Activated CD8-positive, alpha-beta memory T cell treated with anti-CD3 and anti-CD28 coated beads for 4 hours (primary cell): ENCODE data around the gene FOXP1.
"Not testable (repeated sequence)": the region's sequence is repeated elsewhere in the genome, so short reads cannot be mapped to it uniquely, and the experiment has no call there.

ENCODE experiments used
- DNase-seq, 2 donors: peaks; one replicate each; pipeline ENCODE4 v3.0.0-alpha.2; 2020; ENCODE audit warnings: low read depth in 2 of 2

FOXP1 gene

DNA sequence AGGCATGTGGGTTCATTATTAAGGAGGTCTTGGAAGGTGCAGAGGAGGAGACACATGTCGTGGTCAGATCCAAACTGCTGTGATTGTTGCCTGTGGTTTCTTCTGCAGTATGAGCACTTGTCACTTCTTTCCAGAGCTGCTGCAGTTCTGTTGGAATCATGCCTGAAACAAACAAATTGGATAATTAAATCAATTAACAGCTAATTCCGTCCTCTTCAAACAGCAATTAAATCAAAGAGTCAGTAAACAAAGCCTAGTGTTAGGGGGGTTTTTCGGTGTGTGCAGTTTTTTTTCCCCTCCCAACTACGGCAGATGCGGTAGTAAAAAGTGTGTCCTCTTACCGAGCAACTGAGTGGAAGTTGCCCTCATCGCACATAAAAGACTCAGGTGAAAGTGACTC lies 542.2 kb downstream of the FOXP1 start:
- DNase-seq: no peak

DNA sequence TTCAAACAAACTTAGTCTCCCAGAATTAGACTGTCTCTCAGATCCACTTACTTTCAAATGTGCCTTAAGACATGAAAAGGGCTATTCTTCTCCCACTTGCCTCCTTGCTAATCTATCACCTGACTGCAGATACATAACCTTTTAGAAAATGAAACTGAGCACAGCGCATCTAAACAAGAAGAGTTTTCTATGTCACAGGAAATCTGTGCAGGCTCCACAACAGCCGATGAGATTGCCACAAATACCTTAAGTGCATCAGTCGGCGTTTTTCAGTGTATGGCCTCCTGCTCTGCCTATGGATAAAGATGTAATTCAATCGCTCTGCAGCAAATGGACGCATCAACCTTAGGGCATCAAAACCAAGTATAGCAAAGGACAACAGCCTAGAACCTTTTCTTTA lies 544.2 kb downstream of the FOXP1 start:
- DNase-seq: no peak

DNA sequence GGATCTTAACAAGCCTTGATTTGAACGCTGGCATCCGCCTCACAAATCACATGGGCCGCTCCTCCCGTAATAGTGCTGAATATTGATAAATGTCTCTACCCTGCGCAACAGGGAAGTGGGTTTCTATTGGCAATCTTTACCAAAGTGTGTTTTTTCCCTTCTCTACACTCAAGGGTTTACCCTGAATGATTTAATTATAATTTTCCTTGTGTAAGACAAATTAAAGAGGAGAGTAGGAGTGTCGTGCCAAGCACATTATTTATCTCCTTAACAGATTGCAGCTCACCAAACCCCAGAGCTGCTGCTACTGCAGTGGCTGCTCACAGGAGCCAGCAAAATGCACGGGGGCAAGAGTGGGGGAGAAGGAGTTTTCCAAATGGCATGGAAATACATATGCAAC lies 545.8 kb downstream of the FOXP1 start:
- DNase-seq: no peak

DNA sequence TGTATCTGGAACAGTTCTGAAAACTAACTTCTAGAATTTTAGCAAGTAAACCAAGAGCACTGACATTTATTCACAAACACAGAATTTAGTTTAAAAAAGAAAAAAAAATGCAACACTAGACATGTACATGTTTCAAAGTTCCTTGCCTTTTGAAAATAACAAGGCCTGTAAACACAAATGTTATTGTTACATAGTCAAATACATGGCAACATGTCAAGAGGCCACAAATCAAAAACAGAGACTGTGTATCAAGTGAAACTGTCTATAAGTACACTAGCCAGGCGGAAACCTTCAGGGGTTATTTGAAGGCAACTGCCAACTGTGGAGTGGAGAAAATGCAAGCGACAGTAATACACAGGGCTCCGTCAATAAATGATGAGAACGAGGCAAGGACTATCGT lies 547.6 kb downstream of the FOXP1 start:
- DNase-seq: no peak

- DNase-seq: no peak
These were observed 548.2 kb downstream of the FOXP1 start for GRCh38 chr3:71035314-71035713.

- DNase-seq: no peak
These were observed 549.8 kb downstream of the FOXP1 start for GRCh38 chr3:71033681-71034220.

GRCh38 chr3:71031914-71032521 lies 551.5 kb downstream of the FOXP1 start:
- no peak for DNase-seq

- DNase-seq: no peak
These were observed 552.3 kb downstream of the FOXP1 start for GRCh38 chr3:71031181-71031580.

DNA sequence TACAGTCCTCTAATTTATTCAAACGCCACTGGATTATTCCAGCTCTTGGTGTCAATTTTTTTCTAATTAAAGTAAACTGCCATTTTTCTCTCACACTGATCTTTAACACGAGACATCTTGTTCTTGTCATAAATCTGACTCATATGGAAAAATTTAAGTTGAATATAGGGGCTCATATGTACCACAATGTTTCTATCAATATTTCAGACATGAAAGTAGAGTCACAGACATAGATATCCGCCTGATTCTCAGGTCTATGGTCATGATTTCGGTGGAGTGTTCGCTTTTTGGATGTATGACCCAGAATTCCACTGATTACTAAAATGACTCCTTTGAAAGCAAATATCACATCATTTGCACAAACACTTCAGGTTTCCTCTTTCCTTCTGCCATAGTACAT lies 552.8 kb downstream of the FOXP1 start:
- DNase-seq: no peak

DNA sequence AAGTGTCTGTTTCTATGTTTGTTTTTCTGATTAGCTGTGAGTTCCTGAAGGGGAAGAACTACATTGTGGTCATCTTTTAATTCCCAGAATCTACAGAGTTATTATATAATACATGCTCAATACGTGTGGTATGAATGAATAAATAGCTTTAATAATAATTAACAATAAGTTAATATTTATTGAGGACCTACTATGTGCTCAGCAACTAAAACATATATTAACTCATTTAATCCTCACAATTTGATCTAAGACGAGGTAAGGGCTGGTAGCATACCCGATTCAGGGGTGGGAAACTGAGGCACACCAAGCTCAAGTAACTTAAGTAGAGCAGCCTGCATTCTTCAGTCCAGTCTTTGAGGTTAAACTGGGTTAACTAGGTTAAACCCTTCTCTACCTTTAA lies 553.8 kb downstream of the FOXP1 start:
- no peak for DNase-seq

- DNase-seq: no peak
These were observed 554.7 kb downstream of the FOXP1 start for GRCh38 chr3:71028802-71029201.

- DNase-seq: no peak
These were observed 555.3 kb downstream of the FOXP1 start for GRCh38 chr3:71028184-71028583.

DNA sequence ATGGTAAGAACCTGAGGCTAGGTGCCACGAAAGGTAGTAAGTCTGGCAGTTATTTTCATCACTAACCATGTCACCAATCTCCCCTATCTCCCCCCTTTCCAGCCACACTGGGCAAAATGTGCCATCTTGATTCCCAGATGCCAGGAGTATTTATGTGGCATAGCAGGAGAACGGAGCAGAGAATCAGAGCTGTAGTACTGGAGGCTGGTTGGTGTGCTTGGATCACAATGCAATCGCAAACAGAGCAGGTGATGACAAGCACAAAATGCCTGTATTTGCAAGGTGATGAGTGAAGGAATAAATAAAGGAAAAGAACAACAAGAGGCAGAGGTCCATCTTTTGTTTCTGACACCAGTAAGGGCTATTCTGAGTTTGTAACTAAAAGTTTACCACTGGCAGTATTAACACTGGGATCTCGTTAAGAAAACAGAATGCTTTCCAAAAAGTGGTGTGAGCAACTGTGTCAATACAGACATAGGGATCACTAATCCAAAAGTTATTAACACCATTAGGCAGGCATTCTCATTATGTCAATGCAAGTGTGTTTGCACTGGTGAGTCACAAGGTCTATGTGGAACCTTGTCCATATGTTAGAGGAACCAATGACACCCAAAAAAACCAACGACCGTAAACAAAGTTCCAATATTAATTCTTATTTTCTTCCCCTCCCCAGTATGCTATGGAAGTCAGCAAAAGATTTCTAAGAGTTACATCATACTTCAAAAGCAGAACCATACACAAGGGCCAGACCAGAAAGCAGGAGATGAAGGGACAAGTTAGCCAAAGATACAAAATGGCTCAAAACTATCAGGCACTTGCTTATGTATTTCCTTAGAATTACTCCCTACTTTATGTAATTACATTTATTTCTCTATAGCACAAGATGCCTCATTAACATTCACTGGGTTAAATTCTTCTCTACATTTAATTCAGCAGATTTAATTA lies 556.6 kb downstream of the FOXP1 start:
- no peak for DNase-seq

DNA sequence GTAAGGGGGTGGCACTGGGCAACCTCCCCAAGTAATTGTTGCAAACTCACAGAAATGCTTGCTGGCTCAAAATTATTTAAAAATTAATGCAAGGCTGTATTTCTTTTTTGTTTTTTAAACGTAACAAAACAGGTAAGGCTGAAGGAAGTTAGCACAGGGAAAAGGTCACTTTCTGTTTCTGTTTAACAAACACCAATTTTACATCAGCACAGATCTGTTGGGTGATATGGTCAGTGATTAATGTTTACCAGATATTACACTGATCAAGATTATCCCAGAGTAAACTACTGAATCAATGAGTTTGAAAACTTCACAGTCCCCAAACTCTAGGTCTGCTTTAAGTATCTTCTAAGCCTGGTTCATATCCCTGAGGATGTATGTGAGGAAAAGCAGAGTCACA lies 558.0 kb downstream of the FOXP1 start:
- no peak for DNase-seq

GRCh38 chr3:71025010-71025409 lies 558.5 kb downstream of the FOXP1 start:
- no peak for DNase-seq

DNA sequence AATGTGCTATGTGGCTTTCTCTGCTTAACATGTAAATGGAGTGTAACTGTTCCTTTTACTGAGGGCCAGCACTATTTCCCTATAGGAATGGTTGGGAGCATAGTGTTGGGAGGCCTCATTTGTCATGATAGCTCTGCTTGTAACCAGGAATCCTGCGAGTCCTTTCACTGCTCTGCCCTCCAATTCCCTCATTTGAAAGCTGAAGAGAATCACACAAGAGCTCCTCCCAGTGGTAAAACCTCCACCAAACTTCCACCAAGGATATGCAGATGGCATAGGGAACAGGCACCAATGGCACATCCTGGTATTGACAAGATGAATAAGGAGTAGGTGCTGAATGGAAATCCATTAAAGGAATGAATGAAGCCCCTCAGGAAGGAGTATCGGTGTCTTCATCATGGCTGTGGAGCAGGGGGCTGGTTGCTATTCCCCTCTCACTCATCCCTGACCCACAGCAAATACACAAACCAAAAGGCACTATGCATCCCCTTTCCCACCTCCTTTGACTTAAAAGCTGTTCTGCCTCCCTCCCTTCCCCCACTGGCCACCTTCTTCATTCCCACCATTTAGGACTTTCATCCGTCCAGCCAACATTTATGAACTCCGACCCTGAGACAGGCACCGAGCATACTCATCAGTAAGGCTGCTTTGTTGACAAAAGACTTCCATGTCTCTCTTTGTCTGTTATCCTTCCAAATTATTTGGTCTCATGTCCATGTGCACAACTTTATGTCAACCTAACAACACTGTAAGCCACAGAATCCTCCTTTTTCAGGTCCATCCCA lies 560.8 kb downstream of the FOXP1 start:
- no peak for DNase-seq

- DNase-seq: no peak
These were observed 564.7 kb downstream of the FOXP1 start for GRCh38 chr3:71018799-71019198.

- no peak for DNase-seq
These were observed 567.2 kb downstream of the FOXP1 start for GRCh38 chr3:71016178-71016845.

- not testable (repeated sequence) for DNase-seq
These were observed 568.9 kb downstream of the FOXP1 start for GRCh38 chr3:71014616-71015015.

DNA sequence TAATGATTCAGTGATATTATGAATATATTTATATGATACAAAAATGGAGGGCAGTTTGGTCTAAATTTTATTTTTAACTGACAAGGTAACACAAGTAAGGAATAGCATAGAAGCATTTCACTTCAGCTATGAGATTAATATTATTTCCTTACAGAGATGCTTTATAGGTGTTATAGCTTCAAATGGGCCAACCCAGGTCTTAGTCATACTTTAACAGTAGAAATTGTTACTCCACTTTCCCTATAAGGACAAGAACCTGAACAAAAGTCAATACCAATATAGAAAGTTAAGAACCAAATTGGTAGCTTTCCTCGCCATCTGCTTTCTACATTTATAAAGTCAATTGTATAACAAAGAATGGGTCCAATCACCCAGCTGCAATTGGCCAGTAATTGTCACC lies 570.6 kb downstream of the FOXP1 start:
- DNase-seq: no peak

- DNase-seq: no peak
These were observed 571.8 kb downstream of the FOXP1 start for GRCh38 chr3:71011565-71012287.
